GM23338 (cell line): ENCODE data around the gene MTHFD2L.

Experiments used
- CREB1 ChIP-seq: fragments of 250-450 bp; sonication (Bioruptor Pico); IDR thresholded peaks from 2 replicates; pipeline ENCODE4 v1.5.0; 2020; ENCODE audit warnings: low read depth, mild to moderate bottlenecking, moderate library complexity
- CTCF ChIP-seq, 2 experiments: fragments of 200-600 bp in 1 of 2; sonication (generic) in 1 of 2; conservative IDR thresholded peaks; 2 replicates each; pipeline versions ENCODE4 v1.5.1 to v1.6.1; 2016 to 2017; ENCODE audit warnings: antibody characterized with exemption in 2 of 2, low read depth in 2 of 2, mild to moderate bottlenecking in 2 of 2, moderate library complexity in 1 of 2
- ETS1 ChIP-seq: IDR thresholded peaks from 2 replicates; pipeline ENCODE4 v1.6.1; 2016; ENCODE audit warnings: antibody characterized with exemption
- EZH2 ChIP-seq: fragments of 200-600 bp; sonication (generic); IDR thresholded peaks from one replicate; pipeline ENCODE4 v1.8.0; 2017; ENCODE audit warnings: antibody characterized with exemption, mild to moderate bottlenecking, low read depth; ENCODE audit not compliant: unreplicated experiment
- EZH2phosphoT487 ChIP-seq: fragments of 200-600 bp; sonication (generic); IDR thresholded peaks from one replicate; pipeline ENCODE4 v1.8.1; 2018; ENCODE audit warnings: antibody characterized with exemption; ENCODE audit not compliant: unreplicated experiment
- JUNB ChIP-seq: IDR thresholded peaks from one replicate; pipeline ENCODE4 v1.6.1; 2016; ENCODE audit warnings: antibody characterized with exemption; ENCODE audit not compliant: unreplicated experiment
- NANOG ChIP-seq: IDR thresholded peaks from 2 replicates; pipeline ENCODE4 v1.6.1; 2016; ENCODE audit warnings: antibody characterized with exemption, borderline replicate concordance
- POLR2AphosphoS5 ChIP-seq: IDR thresholded peaks from 2 replicates; pipeline ENCODE4 v1.6.1; 2016; ENCODE audit warnings: antibody characterized with exemption, low read depth
- REST ChIP-seq: IDR thresholded peaks from one replicate; pipeline ENCODE4 v1.6.1; 2018; ENCODE audit warnings: antibody characterized with exemption; ENCODE audit not compliant: unreplicated experiment
- STAT1 ChIP-seq: IDR thresholded peaks from one replicate; pipeline ENCODE4 v1.6.1; 2016; ENCODE audit warnings: antibody characterized with exemption; ENCODE audit not compliant: unreplicated experiment

- TF ChIP-seq CTCF (conservative IDR thresholded peaks at IDR 0.05; ENCODE audit: low read depth in 2 of 2) (no peak), EZH2 (no peak), POLR2AphosphoS5 (no peak), JUNB (no peak), REST (no peak), STAT1 (no peak), CREB1 (CRISPR knock-in tag) (no peak), EZH2phosphoT487 (no peak), ETS1 (no peak), NANOG (no peak)
These were observed 16.5 kb downstream of the MTHFD2L start for GRCh38 chr4:74174421-74174820.
